ENCODE data around the gene LIG1.

DNA sequence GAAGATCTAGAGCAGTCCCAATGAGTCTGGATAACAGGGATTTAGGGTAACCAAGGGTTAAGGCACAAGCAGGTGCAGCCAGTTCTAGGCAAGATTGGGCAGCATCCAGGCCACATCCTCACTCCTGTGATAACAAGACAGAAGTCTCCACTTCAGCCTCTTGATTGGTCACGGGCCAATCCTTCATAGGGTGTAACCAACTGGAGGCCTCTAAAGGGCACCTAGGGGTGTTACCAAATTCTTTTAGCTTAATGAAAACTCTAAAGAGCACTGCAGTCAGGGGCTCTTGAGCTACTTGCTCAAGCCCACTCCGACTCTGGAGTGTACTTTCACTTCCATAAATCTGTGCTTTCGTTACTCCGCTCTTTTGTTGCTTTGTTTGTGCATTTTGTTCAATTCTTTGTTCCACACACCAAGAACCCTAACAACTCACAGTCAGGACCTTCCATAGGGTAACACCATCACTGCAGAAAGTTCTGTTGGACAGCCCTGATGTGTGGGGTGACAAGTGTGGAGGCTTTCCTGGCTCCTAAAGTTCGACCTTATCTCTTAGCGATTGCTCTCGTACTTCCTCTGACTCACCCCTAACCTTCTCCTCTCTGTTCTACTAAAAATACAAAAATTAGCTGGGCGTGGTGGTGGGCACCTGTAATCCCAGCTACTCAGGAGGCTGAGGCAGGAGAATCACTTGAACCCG lies 36.4 kb upstream of the LIG1 start:
- TF ChIP-seq FOXM1 (IDR thresholded peaks at IDR 0.05; ENCODE audit: low read depth) (no peak), FOXM1 (CRISPR knock-in tag; IDR thresholded peaks at IDR 0.05; ENCODE audit: low read depth) (no peak), BDP1 (IDR thresholded peaks at IDR 0.05; ENCODE audit: insufficient read depth, insufficient read length) (no peak), RAD21 (CRISPR knock-in tag; conservative IDR thresholded peaks at IDR 0.05 in 1 of 2, IDR thresholded peaks at IDR 0.05 in 1 of 2) (no peak), ZNF124 (CRISPR knock-in tag; IDR thresholded peaks at IDR 0.05) (no peak), PHF20 (IDR thresholded peaks at IDR 0.05; ENCODE audit: partially characterized antibody) (no peak), RCOR1 (IDR thresholded peaks at IDR 0.05; ENCODE audit: borderline replicate concordance in 1 of 2, low read depth in 2 of 2, low read length in 2 of 2) (no peak), FIP1L1 (IDR thresholded peaks at IDR 0.05; ENCODE audit: low read depth, low read length, poor library complexity, severe bottlenecking) (no peak), TCF7 (IDR thresholded peaks at IDR 0.05; ENCODE audit: borderline replicate concordance) (no peak), TEAD4 (IDR thresholded peaks at IDR 0.05; ENCODE audit: low read length) (no peak), TEAD4 (CRISPR knock-in tag; IDR thresholded peaks at IDR 0.05; ENCODE audit: borderline replicate concordance) (no peak), ZNF586 (CRISPR knock-in tag; conservative IDR thresholded peaks at IDR 0.05) (no peak), CHD1 (IDR thresholded peaks at IDR 0.05; ENCODE audit: low read length) (no peak), BRCA1 (IDR thresholded peaks at IDR 0.05) (no peak), BRCA1 (CRISPR knock-in tag; IDR thresholded peaks at IDR 0.05) (no peak)
- TF ChIP-seq, protein P1, sequence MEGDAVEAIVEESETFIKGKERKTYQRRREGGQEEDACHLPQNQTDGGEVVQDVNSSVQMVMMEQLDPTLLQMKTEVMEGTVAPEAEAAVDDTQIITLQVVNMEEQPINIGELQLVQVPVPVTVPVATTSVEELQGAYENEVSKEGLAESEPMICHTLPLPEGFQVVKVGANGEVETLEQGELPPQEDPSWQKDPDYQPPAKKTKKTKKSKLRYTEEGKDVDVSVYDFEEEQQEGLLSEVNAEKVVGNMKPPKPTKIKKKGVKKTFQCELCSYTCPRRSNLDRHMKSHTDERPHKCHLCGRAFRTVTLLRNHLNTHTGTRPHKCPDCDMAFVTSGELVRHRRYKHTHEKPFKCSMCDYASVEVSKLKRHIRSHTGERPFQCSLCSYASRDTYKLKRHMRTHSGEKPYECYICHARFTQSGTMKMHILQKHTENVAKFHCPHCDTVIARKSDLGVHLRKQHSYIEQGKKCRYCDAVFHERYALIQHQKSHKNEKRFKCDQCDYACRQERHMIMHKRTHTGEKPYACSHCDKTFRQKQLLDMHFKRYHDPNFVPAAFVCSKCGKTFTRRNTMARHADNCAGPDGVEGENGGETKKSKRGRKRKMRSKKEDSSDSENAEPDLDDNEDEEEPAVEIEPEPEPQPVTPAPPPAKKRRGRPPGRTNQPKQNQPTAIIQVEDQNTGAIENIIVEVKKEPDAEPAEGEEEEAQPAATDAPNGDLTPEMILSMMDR (IDR thresholded peaks at IDR 0.05 in 2 of 3, conservative IDR thresholded peaks at IDR 0.05 in 1 of 3; ENCODE audit: insufficient read depth in 2 of 3, low read depth in 1 of 3, low read length in 3 of 3), result no peak
- TF ChIP-seq, protein P2, sequence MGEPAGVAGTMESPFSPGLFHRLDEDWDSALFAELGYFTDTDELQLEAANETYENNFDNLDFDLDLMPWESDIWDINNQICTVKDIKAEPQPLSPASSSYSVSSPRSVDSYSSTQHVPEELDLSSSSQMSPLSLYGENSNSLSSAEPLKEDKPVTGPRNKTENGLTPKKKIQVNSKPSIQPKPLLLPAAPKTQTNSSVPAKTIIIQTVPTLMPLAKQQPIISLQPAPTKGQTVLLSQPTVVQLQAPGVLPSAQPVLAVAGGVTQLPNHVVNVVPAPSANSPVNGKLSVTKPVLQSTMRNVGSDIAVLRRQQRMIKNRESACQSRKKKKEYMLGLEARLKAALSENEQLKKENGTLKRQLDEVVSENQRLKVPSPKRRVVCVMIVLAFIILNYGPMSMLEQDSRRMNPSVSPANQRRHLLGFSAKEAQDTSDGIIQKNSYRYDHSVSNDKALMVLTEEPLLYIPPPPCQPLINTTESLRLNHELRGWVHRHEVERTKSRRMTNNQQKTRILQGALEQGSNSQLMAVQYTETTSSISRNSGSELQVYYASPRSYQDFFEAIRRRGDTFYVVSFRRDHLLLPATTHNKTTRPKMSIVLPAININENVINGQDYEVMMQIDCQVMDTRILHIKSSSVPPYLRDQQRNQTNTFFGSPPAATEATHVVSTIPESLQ (CRISPR knock-in tag; IDR thresholded peaks at IDR 0.05), result no peak

Data from K562 (cell line).